DMS114 treated with DMSO at 0.1 percent for 48 hours (cell line): ENCODE data around the gene RALY.

Experiments
- DNase-seq: peaks from one replicate; lab custom pipeline; 2025; ENCODE audit not compliant: unreplicated experiment; lab: John Stamatoyannopoulos, UW

RALY gene

GRCh38 chr20:34075647-34076046, 81.9 kb downstream of the RALY start:
- no peak for DNase-seq

- DNase-seq = no peak
Measured at GRCh38 chr20:34076952-34077351, 83.2 kb downstream of the RALY start.

- no peak for DNase-seq
Measured at GRCh38 chr20:34078540-34078939, 84.8 kb downstream of the RALY start.

GRCh38 chr20:34079818-34080217, 86.1 kb downstream of the RALY start:
- DNase-seq = no peak

- DNase-seq = no peak
Measured at GRCh38 chr20:34082232-34082887, 88.6 kb downstream of the RALY start.

GRCh38 chr20:34083137-34083536, 89.4 kb downstream of the RALY start:
- DNase-seq = no peak

- DNase-seq = no peak
Measured at GRCh38 chr20:34083781-34084180, 90.1 kb downstream of the RALY start.

- DNase-seq = no peak
Measured at GRCh38 chr20:34084227-34084923, 90.7 kb downstream of the RALY start.

- DNase-seq = no peak
Measured at GRCh38 chr20:34085544-34086040, 91.9 kb downstream of the RALY start.

GRCh38 chr20:34088305-34089174, 94.8 kb downstream of the RALY start:
- no peak for DNase-seq

- no peak for DNase-seq
Measured at GRCh38 chr20:34089175-34089479, 95.4 kb downstream of the RALY start.

- no peak for DNase-seq
Measured at GRCh38 chr20:34089655-34090345, 96.1 kb downstream of the RALY start.

GRCh38 chr20:34090645-34091044, 96.9 kb downstream of the RALY start:
- DNase-seq = no peak

- DNase-seq = no peak
Measured at GRCh38 chr20:34091637-34092200, 98.0 kb downstream of the RALY start.

- no peak for DNase-seq
Measured at GRCh38 chr20:34093895-34094294, 100.2 kb downstream of the RALY start.

- DNase-seq = no peak
Measured at GRCh38 chr20:34095825-34096224, 102.1 kb downstream of the RALY start.

- DNase-seq = no peak
Measured at GRCh38 chr20:34096699-34097444, 103.2 kb downstream of the RALY start.

GRCh38 chr20:34098570-34098969, 104.9 kb downstream of the RALY start:
- no peak for DNase-seq

- no peak for DNase-seq
Measured at GRCh38 chr20:34099675-34100074, 106.0 kb downstream of the RALY start.

- DNase-seq = no peak
Measured at GRCh38 chr20:34100576-34100975, 106.9 kb downstream of the RALY start.
